GM23338 (cell line): ENCODE measurements around the gene MICAL2. TPM values are rescaled to one million over a fixed set of nuclear protein-coding genes. Genes with fewer than 3 reads are reported as not detected.

Experiments
- ATAC-seq: fragments of 200-7000 bp; cut with Tn5 transposase; 3 replicates; pipeline ENCODE4 v1.9.1; 2020
- DNase-seq: peaks from one replicate; pipeline ENCODE4 v3.0.0-alpha.2; 2015; ENCODE audit warnings: low spot score
- H2AFZ ChIP-seq: fragments of 200-600 bp; sonication (generic); 2 replicates; pipeline ENCODE4 v1.8.0; 2016; ENCODE audit warnings: antibody characterized with exemption, mild to moderate bottlenecking, moderate library complexity
- H3F3A ChIP-seq: fragments of 200-600 bp; sonication (generic); replicated peaks from 2 replicates; pipeline ENCODE4 v1.8.0; 2017; ENCODE audit warnings: antibody characterized with exemption, mixed run types, low read depth
- H3K27ac ChIP-seq: fragments of 200-600 bp; sonication (generic); 2 replicates; pipeline ENCODE4 v1.6.1; 2016; ENCODE audit warnings: low read depth
- H3K27me3 ChIP-seq: fragments of 200-600 bp; sonication (generic); 2 replicates; pipeline ENCODE4 v1.8.0; 2016; ENCODE audit warnings: mild to moderate bottlenecking, mixed run types, moderate library complexity; ENCODE audit not compliant: insufficient read depth
- H3K36me3 ChIP-seq: fragments of 200-600 bp; sonication (generic); 2 replicates; pipeline ENCODE4 v1.8.0; 2016; ENCODE audit warnings: mild to moderate bottlenecking; ENCODE audit not compliant: insufficient read depth
- H3K4me1 ChIP-seq: fragments of 200-600 bp; sonication (generic); 2 replicates; pipeline ENCODE4 v1.8.0; 2016; ENCODE audit warnings: mild to moderate bottlenecking, moderate library complexity; ENCODE audit not compliant: insufficient read depth
- H3K4me2 ChIP-seq: fragments of 200-600 bp; sonication (generic); 2 replicates; pipeline ENCODE4 v1.7.1; 2017; ENCODE audit warnings: mixed run types
- H3K4me3 ChIP-seq: fragments of 200-600 bp; sonication (generic); 2 replicates; pipeline ENCODE4 v1.6.1; 2016; ENCODE audit warnings: mixed run types
- H3K79me2 ChIP-seq: fragments of 200-600 bp; sonication (generic); replicated peaks from 2 replicates; pipeline ENCODE4 v1.8.0; 2017; ENCODE audit warnings: mild to moderate bottlenecking; ENCODE audit not compliant: insufficient read depth
- H3K9me2 ChIP-seq: fragments of 200-600 bp; sonication (generic); 2 replicates; pipeline ENCODE4 v1.8.0; 2017; ENCODE audit not compliant: insufficient read depth
- H4K20me1 ChIP-seq: fragments of 200-600 bp; sonication (generic); replicated peaks from 2 replicates; pipeline ENCODE4 v1.8.0; 2017; ENCODE audit warnings: mild to moderate bottlenecking; ENCODE audit not compliant: insufficient read depth
- H3K27ac Mint-ChIP-seq: 2 replicates; pipeline ENCODE4 v1.8.0; 2020; ENCODE audit warnings: inconsistent platforms, mild to moderate bottlenecking, moderate library complexity, mixed read lengths
- H3K27me3 Mint-ChIP-seq: 3 replicates; pipeline ENCODE4 v1.8.0; 2022; ENCODE audit warnings: low read depth, mild to moderate bottlenecking, moderate library complexity, mixed read lengths, inconsistent platforms; ENCODE audit not compliant: insufficient read depth, poor library complexity
- H3K36me3 Mint-ChIP-seq: 3 replicates; pipeline ENCODE4 v1.8.0; 2021; ENCODE audit warnings: low read depth, mild to moderate bottlenecking, inconsistent platforms, moderate library complexity, mixed read lengths
- H3K4me1 Mint-ChIP-seq: 3 replicates; pipeline ENCODE4 v1.8.0; 2020; ENCODE audit warnings: mild to moderate bottlenecking, inconsistent platforms, mixed read lengths
- H3K4me3 Mint-ChIP-seq: 3 replicates; pipeline ENCODE4 v1.8.0; 2021; ENCODE audit warnings: moderate library complexity, mild to moderate bottlenecking, inconsistent platforms, mixed read lengths
- H3K9me3 Mint-ChIP-seq: 3 replicates; pipeline ENCODE4 v1.8.0; 2020; ENCODE audit warnings: moderate library complexity, mild to moderate bottlenecking, inconsistent platforms, mixed read lengths
- CTCF ChIP-seq, 2 experiments: fragments of 200-600 bp in 1 of 2; sonication (generic) in 1 of 2; conservative IDR thresholded peaks; 2 replicates each; pipeline versions ENCODE4 v1.5.1 to v1.6.1; 2016 to 2017; ENCODE audit warnings: antibody characterized with exemption in 2 of 2, low read depth in 2 of 2, mild to moderate bottlenecking in 2 of 2, moderate library complexity in 1 of 2
- EZH2phosphoT487 ChIP-seq: fragments of 200-600 bp; sonication (generic); IDR thresholded peaks from one replicate; pipeline ENCODE4 v1.8.1; 2018; ENCODE audit warnings: antibody characterized with exemption; ENCODE audit not compliant: unreplicated experiment
- POLR2AphosphoS5 ChIP-seq: IDR thresholded peaks from 2 replicates; pipeline ENCODE4 v1.6.1; 2016; ENCODE audit warnings: antibody characterized with exemption, low read depth
- STAT1 ChIP-seq: IDR thresholded peaks from one replicate; pipeline ENCODE4 v1.6.1; 2016; ENCODE audit warnings: antibody characterized with exemption; ENCODE audit not compliant: unreplicated experiment
- ZNF462 ChIP-seq: fragments of 250-450 bp; sonication (Bioruptor Pico); IDR thresholded peaks from 2 replicates; pipeline ENCODE4 v1.5.0; 2020; ENCODE audit warnings: mild to moderate bottlenecking, moderate library complexity
- polyA plus RNA-seq: library from polyadenylated mRNA; unstranded; fragments of >200 nt; fragmentation: Nextera tagmentation; extraction: Ambion mirVana; gene quantifications from 2 replicates; pipeline ENCODE4 v1.2.1, GENCODE V29; 2016
- total RNA-seq: library from RNA; depleted of rRNA; stranded (reverse); fragments of >200 nt; shearing (Covaris generic); gene quantifications from 2 replicates; pipeline ENCODE4 v1.2.3, GENCODE V29; 2014

Gene MICAL2
- total and polyA plus RNA-seq, 2 experiments from 2014 or later, result 0.66 to 1.4 TPM

- TF ChIP-seq ZNF462 (CRISPR knock-in tag) (no peak), STAT1 (no peak)
Measured at GRCh38 chr11:12292766-12293165, 182.4 kb downstream of the MICAL2 start (continued).

- Mint-ChIP-seq H3K27me3 (peaks cover 4% of the 10 kb centered on the region), H3K4me3 (no peak overlapping the region), H3K27ac (no peak overlapping the region), H3K4me1 (peaks cover 3% of the 10 kb centered on the region; the same call in 2 of the 3 replicates), H3K36me3 (no peaks in the 10 kb centered on the region; the same call in 2 of the 3 replicates), H3K9me3 (0 out of 3 replicates have a peak, but pooled peaks cover 2% of the 10 kb centered on the region)
- no peak for TF ChIP-seq CTCF (conservative IDR thresholded peaks at IDR 0.05; ENCODE audit: low read depth in 2 of 2)
- TF ChIP-seq EZH2phosphoT487, result no peak
- TF ChIP-seq POLR2AphosphoS5, result no peak
- no peak overlapping the region for H2AFZ ChIP-seq
- H3K9me2 ChIP-seq, result no peaks in the 10 kb centered on the region
- H3K4me3 ChIP-seq, result no peak overlapping the region
- DNase-seq (no peak), ATAC-seq (no peak)
- no peaks in the 10 kb centered on the region for H3K36me3 ChIP-seq
- no peak overlapping the region for H3K4me2 ChIP-seq
- H3K27me3 ChIP-seq, result no peaks in the 10 kb centered on the region
- no peaks in the 10 kb centered on the region for H3F3A ChIP-seq
- no peaks in the 10 kb centered on the region for H4K20me1 ChIP-seq
- no peaks in the 10 kb centered on the region for H3K79me2 ChIP-seq
- H3K4me1 ChIP-seq, result no peaks in the 10 kb centered on the region
- H3K27ac ChIP-seq, result no peak overlapping the region
Measured at GRCh38 chr11:12293486-12293885, 183.1 kb downstream of the MICAL2 start.
